RWPE2 (cell line): ENCODE measurements around the gene PIN1.
A peak's percentile ranks its signal among the peaks of the same experiment; 100 is the strongest.
"Not testable (repeated sequence)": the region's sequence is repeated elsewhere in the genome, so short reads cannot be mapped to it uniquely, and the experiment has no call there.

ENCODE experiments used
- ATAC-seq: fragments of 200-7000 bp; cut with Tn5 transposase; 3 replicates; pipeline ENCODE4 v1.9.1; 2021; ENCODE audit warnings: low read depth
- DNase-seq: peaks from one replicate; pipeline ENCODE4 v3.0.0-alpha.2; 2020; ENCODE audit warnings: low spot score
- H3K27ac ChIP-seq: fragments of 450-650 bp; 2 replicates; pipeline ENCODE4 v1.5.1; 2017; ENCODE audit warnings: mild to moderate bottlenecking; ENCODE audit not compliant: poor library complexity, severe bottlenecking
- H3K27me3 ChIP-seq: fragments of 250-450 bp; sonication (Bioruptor Pico); 2 replicates; pipeline ENCODE4 v1.5.1; 2021; ENCODE audit warnings: mild to moderate bottlenecking, moderate library complexity; ENCODE audit not compliant: insufficient read depth, poor library complexity, severe bottlenecking
- H3K36me3 ChIP-seq: fragments of 250-450 bp; sonication (Bioruptor Pico); 2 replicates; pipeline ENCODE4 v1.5.1; 2020; ENCODE audit warnings: low read depth, mild to moderate bottlenecking, moderate library complexity
- H3K4me1 ChIP-seq: fragments of 250-450 bp; sonication (Bioruptor Pico); 2 replicates; pipeline ENCODE4 v1.5.1; 2021; ENCODE audit warnings: mild to moderate bottlenecking, moderate library complexity; ENCODE audit not compliant: insufficient read depth, poor library complexity, severe bottlenecking
- H3K4me3 ChIP-seq: fragments of 250-450 bp; sonication (Bioruptor Pico); 2 replicates; pipeline ENCODE4 v1.5.1; 2021; ENCODE audit warnings: mild to moderate bottlenecking, moderate library complexity; ENCODE audit not compliant: severe bottlenecking
- H3K9me3 ChIP-seq: fragments of 250-450 bp; sonication (Bioruptor Pico); 2 replicates; pipeline ENCODE4 v1.5.1; 2021; ENCODE audit warnings: mild to moderate bottlenecking, moderate library complexity; ENCODE audit not compliant: severe bottlenecking
- CTCF ChIP-seq: fragments of 450-650 bp; IDR thresholded peaks from one replicate; pipeline ENCODE4 v1.5.1; 2017; ENCODE audit warnings: mild to moderate bottlenecking, moderate library complexity; ENCODE audit not compliant: poor library complexity, severe bottlenecking

The PIN1 gene

GRCh38 chr19:9834726-9835506 lies at the start of gene PIN1:
TSS of gene PIN1 (plus strand) at chr19:9835318. CDS start at chr19:9835345, 27 bp downstream.
- peak; percentile 98 for ATAC-seq
- Histone ChIP-seq H3K36me3 (peaks cover 28% of the 10 kb centered on the region), H3K27ac (no peak within 1 kb of the TSS)

GRCh38 chr19:9785367-9786331 lies 49.5 kb upstream of the PIN1 start:
- DNase-seq (peak; percentile 98), ATAC-seq (peak; percentile 85)
- Histone ChIP-seq H3K27me3 (no peaks in the 10 kb centered on the region), H3K4me3 (peak overlapping the region; percentile 52), H3K4me1 (peaks cover 16% of the 10 kb centered on the region), H3K36me3 (no peaks in the 10 kb centered on the region), H3K27ac (peak overlapping the region; percentile 84), H3K9me3 (no peaks in the 10 kb centered on the region)
- no peak for TF ChIP-seq CTCF

More at GRCh38 chr19:9834726-9835506, at the start of gene PIN1:
- peak; percentile 98 for DNase-seq
- Histone ChIP-seq H3K4me1 (no peaks in the 10 kb centered on the region), H3K9me3 (no peaks in the 10 kb centered on the region), H3K27me3 (no peaks in the 10 kb centered on the region), H3K4me3 (peak within 1 kb of the TSS; percentile 71)
- peak; percentile 53 for TF ChIP-seq CTCF

GRCh38 chr19:9786342-9786741 lies 48.8 kb upstream of the PIN1 start:
- DNase-seq (no peak), ATAC-seq (no peak)
- Histone ChIP-seq H3K27ac (peak overlapping the region; percentile 84), H3K4me3 (peak overlapping the region; percentile 52), H3K27me3 (no peaks in the 10 kb centered on the region), H3K36me3 (no peaks in the 10 kb centered on the region), H3K4me1 (peaks cover 23% of the 10 kb centered on the region), H3K9me3 (no peaks in the 10 kb centered on the region)
- no peak for TF ChIP-seq CTCF

GRCh38 chr19:9786819-9787218 lies 48.3 kb upstream of the PIN1 start:
- no peak for TF ChIP-seq CTCF
- Histone ChIP-seq H3K4me3 (no peak overlapping the region), H3K4me1 (peaks cover 23% of the 10 kb centered on the region), H3K27me3 (no peaks in the 10 kb centered on the region), H3K27ac (peak overlapping the region; percentile 84), H3K9me3 (no peaks in the 10 kb centered on the region), H3K36me3 (no peaks in the 10 kb centered on the region)
- ATAC-seq (no peak), DNase-seq (no peak)

- DNase-seq, H3K4me3 ChIP-seq, H3K27ac ChIP-seq, H3K9me3 ChIP-seq, H3K27me3 ChIP-seq, ATAC-seq, H3K36me3 ChIP-seq: not testable (repeated sequence)
- H3K4me1 ChIP-seq = peaks cover 22% of the 10 kb centered on the region
Measured at GRCh38 chr19:9788604-9789003, 46.5 kb upstream of the PIN1 start.
